HG03558 (cell line): ENCODE measurements around the gene TTK.
"Not testable (repeated sequence)": the region's sequence is repeated elsewhere in the genome, so short reads cannot be mapped to it uniquely, and the experiment has no call there.

Experiments used
- ATAC-seq: cut with Tn5 transposase; IDR thresholded peaks from one replicate; pipeline ENCODE4 v1.9.1; 2021; ENCODE audit warnings: moderate number of reproducible peaks; ENCODE audit not compliant: unreplicated experiment; ENCODE audit errors: extremely low read depth

TTK gene

GRCh38 chr6:80020381-80021120 is 16.1 kb downstream of the TTK start:
- ATAC-seq = no peak

- no peak for ATAC-seq
Measured at GRCh38 chr6:80021131-80021530, 16.7 kb downstream of the TTK start.

- no peak for ATAC-seq
Measured at GRCh38 chr6:80021591-80021990, 17.1 kb downstream of the TTK start.

- no peak for ATAC-seq
Measured at GRCh38 chr6:80022803-80023202, 18.4 kb downstream of the TTK start.

- no peak for ATAC-seq
Measured at GRCh38 chr6:80028589-80028988, 24.1 kb downstream of the TTK start.

- peak; percentile 72 for ATAC-seq
Measured at GRCh38 chr6:80029470-80029869, 25.0 kb downstream of the TTK start.

GRCh38 chr6:80048220-80048619 is 43.8 kb downstream of the TTK start:
- ATAC-seq = not testable (repeated sequence)

- ATAC-seq = no peak
Measured at GRCh38 chr6:80060774-80061173, 56.3 kb downstream of the TTK start.

- not testable (repeated sequence) for ATAC-seq
Measured at GRCh38 chr6:80068146-80068545, 63.7 kb downstream of the TTK start.

- ATAC-seq = not testable (repeated sequence)
Measured at GRCh38 chr6:80070431-80070830, 66.0 kb downstream of the TTK start.

GRCh38 chr6:80077067-80077466 is 72.6 kb downstream of the TTK start:
- ATAC-seq = no peak

- ATAC-seq = no peak
Measured at GRCh38 chr6:80088637-80089036, 84.2 kb downstream of the TTK start.

- ATAC-seq = no peak
Measured at GRCh38 chr6:80091506-80091905, 87.1 kb downstream of the TTK start.
